Right renal cortex interstitium (tissue), 3 donors: ENCODE results near the gene SLC30A1. TPM values are rescaled to one million over a fixed set of nuclear protein-coding genes. Genes with fewer than 3 reads are reported as not detected.

Experiments
- DNase-seq, 3 donors: peaks; one replicate each; pipeline ENCODE4 v3.0.0-alpha.2; 2013; ENCODE audit warnings: low read depth in 3 of 3, low spot score in 2 of 3
- polyA plus RNA-seq, 3 donors: library from polyadenylated mRNA; unstranded; fragments of 120-200 nt; gene quantifications; one replicate each; pipeline ENCODE4 v1.2.1, GENCODE V29; 2013; ENCODE audit not compliant: insufficient read length in 3 of 3

SLC30A1 gene
- polyA plus RNA-seq, 3 donors, result 34.3 to 37.5 (median 34.6) TPM

DNA sequence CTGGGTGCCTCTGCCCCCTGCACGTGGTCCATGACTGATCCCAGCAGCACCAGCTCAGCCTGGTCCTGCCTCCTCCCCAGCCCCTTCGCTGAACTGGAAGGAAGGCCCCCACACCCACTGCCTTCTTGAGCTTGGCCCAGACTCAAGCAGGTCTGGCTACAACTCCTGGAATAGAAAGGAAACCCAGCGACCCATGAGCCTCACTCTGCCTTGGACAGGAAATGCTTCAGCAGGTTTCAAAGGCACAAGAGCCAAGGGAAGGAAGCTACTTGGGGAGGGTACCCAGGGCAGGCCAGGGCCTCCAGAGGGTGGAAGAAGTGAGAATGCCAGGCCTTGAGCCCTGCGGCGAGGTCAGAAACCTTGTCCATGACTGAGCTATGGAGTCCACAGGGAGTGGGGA, 51.1 kb downstream of the SLC30A1 start:
- DNase-seq, result no peak

- DNase-seq, result no peak
These were observed 52.0 kb downstream of the SLC30A1 start for GRCh38 chr1:211527006-211527405.

DNA sequence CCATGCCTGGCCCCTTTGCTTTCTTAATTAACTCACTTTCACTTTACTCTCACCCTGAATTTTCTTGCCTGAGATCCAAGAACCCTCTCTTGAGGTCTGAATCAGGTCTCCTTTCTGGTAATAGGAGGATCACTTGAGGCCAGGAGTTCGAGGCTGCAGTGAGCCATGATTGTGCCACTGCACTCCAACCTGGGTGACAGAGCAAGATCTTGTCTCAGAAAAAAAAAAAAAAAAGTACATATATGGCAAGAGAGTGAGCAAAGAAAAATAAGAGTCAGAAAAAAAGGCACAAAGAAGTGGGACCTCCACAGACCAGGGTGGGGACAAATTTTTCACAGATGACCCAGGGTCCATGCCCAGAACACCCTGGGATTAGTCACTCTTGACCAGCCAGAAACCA, 52.9 kb downstream of the SLC30A1 start:
- DNase-seq, result no peak

- no peak for DNase-seq
These were observed 53.8 kb downstream of the SLC30A1 start for GRCh38 chr1:211525101-211525676.

- no peak for DNase-seq
These were observed 54.4 kb downstream of the SLC30A1 start for GRCh38 chr1:211524521-211524920.

DNA sequence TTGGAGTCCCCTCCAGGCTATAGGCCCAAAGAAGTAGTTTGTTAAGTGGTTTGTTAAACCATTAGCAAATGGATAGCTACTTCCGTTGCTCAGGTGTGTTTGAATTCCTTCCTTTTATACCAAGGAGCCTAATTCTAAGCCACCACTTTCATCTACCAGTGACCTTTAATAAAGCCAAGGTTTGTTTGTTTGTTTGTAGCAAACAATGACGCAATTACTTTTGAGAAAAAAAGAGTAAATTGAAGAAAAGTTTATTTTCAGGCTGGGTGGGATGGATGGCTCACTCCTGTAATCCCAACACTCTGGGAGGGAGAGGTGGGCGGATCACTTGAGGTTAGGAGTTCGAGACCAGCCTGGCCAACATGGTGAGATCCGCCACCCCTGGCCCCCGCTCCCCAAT, 56.2 kb downstream of the SLC30A1 start:
- no peak for DNase-seq

Other genes starting within 250 kb of the SLC30A1 start
- gene RD3, start 87.0 kb downstream of the SLC30A1 start, polyA plus RNA-seq, result under 1 TPM; 0.21 to 0.44 (median 0.29) TPM
- 10 to 100 TPM; 19.2 to 22.3 (median 19.3) TPM for gene NEK2, start 96.5 kb upstream of the SLC30A1 start, polyA plus RNA-seq